HuH-7.5 (cell line): ENCODE measurements around the gene NRXN2.

Experiments used
- DNase-seq: peaks from one replicate; pipeline ENCODE4 v3.0.0; 2011; ENCODE audit warnings: low spot score

NRXN2 gene

GRCh38 chr11:64743591-64744543 is 20.9 kb upstream of the NRXN2 start, which contains the start of gene RASGRP2:
Gene RASGRP2 (minus strand): TSS chr11:64744142. CDS start chr11:64742866, 1,276 bp downstream.
- DNase-seq: peak; percentile 88

- peak; percentile 93 for DNase-seq
Measured at GRCh38 chr11:64742889-64743590, 20.0 kb upstream of the NRXN2 start.

GRCh38 chr11:64742087-64742888 is 19.3 kb upstream of the NRXN2 start:
- peak; percentile 61 for DNase-seq

GRCh38 chr11:64741375-64742086 is 18.5 kb upstream of the NRXN2 start:
- DNase-seq: no peak

- DNase-seq: no peak
Measured at GRCh38 chr11:64739871-64740270, 16.9 kb upstream of the NRXN2 start.

GRCh38 chr11:64736654-64737053 is 13.7 kb upstream of the NRXN2 start:
- no peak for DNase-seq

GRCh38 chr11:64735725-64736259 is 12.8 kb upstream of the NRXN2 start:
- no peak for DNase-seq

GRCh38 chr11:64734811-64735724 is 12.1 kb upstream of the NRXN2 start:
- no peak for DNase-seq

- DNase-seq: no peak
Measured at GRCh38 chr11:64731601-64732000, 8.6 kb upstream of the NRXN2 start.

- DNase-seq: no peak
Measured at GRCh38 chr11:64729851-64730382, 6.9 kb upstream of the NRXN2 start.

- no peak for DNase-seq
Measured at GRCh38 chr11:64728757-64729365, 5.9 kb upstream of the NRXN2 start.

- DNase-seq: no peak
Measured at GRCh38 chr11:64726867-64727530, 4.0 kb upstream of the NRXN2 start.

- DNase-seq: no peak
Measured at GRCh38 chr11:64726211-64726641, 3.2 kb upstream of the NRXN2 start.

GRCh38 chr11:64724863-64725532 is 2.0 kb upstream of the NRXN2 start:
- peak; percentile 66 for DNase-seq

- no peak for DNase-seq
Measured at GRCh38 chr11:64723907-64724862, 1.2 kb upstream of the NRXN2 start.

GRCh38 chr11:64722141-64723065 is 594 bp downstream of the NRXN2 start:
- DNase-seq: no peak
